HG03280 (cell line): ENCODE results near the gene SRSF6.
"Not testable (repeated sequence)": the region's sequence is repeated elsewhere in the genome, so short reads cannot be mapped to it uniquely, and the experiment has no call there.

ENCODE experiments used
- ATAC-seq: cut with Tn5 transposase; IDR thresholded peaks from one replicate; pipeline ENCODE4 v1.9.1; 2021; ENCODE audit warnings: mild to moderate bottlenecking, moderate library complexity; ENCODE audit not compliant: unreplicated experiment

The SRSF6 gene

DNA sequence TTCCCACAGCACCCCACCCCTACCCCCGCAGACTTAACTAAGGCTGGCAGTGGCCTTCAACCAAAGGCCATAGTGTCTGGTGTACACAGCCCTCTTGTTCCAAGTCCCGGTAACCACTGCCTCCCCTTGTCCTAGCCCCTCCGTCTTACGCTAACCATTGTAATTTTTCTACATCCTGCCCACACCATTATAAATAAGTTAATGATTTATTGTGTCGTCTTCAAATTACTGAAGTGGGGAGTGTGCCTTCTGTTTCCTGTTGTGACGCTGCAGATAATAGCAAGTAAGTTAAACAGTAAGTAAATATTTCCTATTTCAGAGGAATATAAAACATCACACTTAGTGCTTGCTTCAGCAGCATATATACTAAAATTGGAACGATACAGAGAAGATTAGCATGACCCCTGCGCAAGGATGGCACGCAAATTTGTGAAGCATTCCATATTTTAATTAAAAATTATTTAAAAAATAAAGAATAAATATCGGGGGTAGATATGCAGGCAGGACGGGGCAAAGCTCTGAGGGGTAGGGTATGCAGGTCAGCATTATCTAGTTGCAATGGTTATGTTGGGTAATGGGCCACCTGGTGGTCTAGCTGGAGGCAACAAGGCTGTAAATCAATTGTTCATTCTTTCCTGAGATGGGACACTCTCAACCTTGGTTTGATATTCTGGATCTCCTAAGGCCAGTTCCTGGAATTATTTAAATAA, 15.1 kb downstream of the SRSF6 start:
- ATAC-seq = no peak

DNA sequence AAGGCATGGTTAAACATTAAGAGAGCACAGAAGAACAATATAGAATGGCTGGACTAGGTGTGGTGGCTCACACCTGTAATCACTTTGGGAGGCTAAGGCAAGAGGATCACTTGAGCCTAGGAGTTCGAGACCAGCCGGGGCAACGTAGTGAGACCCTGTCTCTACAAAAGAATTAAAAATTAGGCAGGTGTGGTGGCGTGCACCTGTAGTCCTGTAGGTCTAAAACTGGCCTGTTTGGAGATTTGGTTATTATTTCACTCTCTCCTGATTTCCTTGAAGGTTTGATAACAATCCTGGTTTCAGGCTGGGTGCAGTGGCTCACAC, 15.6 kb downstream of the SRSF6 start:
- no peak for ATAC-seq

DNA sequence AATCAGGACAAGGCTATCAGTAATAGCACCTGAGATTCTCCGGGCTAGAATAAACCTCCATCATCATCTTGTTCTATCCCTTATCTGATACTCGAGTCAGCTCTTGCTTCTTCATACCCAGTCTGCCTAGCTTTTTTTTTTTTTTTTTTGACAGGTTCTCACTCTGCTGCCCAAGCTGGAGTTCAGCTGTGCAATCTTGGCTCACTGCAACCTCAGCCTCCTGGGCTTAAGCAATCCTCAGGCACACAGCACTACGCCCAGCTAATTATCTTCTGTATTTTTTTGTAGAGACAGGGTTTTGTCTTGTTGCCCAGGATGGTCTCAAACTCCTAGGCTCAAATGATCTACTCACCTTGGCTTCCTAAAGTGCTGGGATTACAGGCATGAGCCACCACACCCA, 19.5 kb downstream of the SRSF6 start:
- ATAC-seq = no peak

DNA sequence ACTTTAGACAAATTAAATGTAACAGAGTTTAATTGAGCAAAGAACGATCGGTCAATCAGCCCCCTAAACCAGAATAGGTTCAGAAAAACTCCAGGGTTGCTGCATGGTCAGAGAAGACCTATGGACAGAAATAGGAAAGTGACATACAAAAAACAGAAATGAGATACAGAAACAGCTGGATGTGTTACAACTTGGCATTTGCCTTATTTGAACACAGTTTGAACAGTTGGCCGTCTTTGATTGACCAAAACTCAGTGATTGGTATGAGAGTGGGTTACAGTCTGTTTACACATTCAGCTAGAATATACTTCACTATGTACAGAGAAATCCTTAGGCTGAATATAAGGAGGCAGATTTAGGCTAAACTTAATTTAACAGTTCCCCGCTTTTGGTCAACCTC, 19.9 kb downstream of the SRSF6 start:
- no peak for ATAC-seq

DNA sequence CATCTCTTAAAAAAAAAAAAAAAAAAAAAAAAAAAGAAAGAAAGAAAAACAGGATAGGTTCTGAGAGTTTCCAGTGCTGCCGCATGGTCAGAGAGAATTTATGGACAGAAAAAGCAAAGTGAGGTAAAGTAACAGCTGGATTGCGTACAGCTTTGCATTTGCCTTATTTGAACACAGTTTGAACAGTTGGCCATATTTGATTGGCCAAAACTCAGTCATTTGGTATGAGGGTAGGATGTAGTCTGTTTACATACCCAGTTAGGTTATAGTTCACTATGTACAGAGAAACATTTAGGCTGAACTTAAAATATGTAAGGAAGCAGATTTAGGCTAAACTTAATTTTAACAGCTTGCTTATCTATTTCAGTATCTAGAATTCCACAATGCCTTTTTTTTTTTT, 32.3 kb downstream of the SRSF6 start:
- no peak for ATAC-seq

DNA sequence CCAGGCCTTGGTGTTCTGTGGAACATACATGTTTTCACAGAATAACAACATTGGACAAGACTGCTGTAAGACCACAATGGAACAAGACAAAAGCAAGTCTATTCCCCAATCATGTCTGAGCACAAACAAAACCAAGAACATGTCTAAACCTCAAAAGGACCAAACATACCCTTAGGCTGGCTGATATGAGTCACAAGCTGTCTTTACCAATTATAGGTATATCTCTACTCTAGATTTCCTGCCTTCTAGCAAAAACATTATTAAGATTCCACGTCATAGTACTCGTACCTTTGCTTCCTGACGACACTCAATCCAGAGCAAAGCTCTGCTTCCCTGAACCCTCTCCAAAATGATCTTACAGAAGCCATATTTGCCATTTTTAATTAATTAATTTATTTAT, 34.4 kb downstream of the SRSF6 start:
- ATAC-seq = peak; percentile 76

DNA sequence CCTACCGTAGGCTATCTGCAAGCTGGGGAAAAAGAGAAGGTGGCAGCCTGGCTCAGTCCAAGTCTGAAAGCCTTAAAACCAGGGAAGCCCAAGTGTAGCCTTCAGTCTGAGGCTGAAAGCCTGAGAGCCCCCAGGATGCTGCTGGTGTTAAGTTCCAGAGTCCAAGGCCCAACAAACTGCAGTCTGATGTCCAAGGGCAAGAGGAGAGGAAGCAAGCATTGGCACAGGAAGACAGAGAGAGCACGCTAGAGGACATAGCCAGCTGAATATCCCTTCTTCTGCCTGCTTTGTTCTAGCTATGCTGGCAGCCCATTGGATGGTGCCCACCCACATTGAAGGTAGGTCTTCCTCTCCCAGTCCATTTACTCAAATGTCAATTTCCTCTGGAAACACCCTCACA, 37.7 kb downstream of the SRSF6 start:
- no peak for ATAC-seq

DNA sequence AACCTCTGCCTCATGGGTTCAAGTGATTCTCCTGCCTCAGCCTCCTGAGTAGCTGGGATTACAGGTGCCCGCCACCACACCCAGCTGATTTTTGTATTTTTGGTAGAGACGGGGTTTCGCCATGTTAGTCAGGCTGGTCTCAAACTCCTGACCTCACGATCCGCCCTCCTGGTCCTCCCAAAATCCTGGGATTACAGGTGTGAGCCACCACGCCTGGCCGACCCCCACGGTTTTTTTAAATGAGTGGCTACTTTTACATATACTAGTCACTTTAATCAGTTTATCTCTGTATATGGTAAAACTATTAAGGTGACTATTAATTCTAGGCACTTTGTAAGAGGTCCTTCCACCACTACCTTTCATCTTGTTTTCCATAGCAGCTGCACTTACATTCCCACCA, 44.3 kb downstream of the SRSF6 start:
- not testable (repeated sequence) for ATAC-seq

DNA sequence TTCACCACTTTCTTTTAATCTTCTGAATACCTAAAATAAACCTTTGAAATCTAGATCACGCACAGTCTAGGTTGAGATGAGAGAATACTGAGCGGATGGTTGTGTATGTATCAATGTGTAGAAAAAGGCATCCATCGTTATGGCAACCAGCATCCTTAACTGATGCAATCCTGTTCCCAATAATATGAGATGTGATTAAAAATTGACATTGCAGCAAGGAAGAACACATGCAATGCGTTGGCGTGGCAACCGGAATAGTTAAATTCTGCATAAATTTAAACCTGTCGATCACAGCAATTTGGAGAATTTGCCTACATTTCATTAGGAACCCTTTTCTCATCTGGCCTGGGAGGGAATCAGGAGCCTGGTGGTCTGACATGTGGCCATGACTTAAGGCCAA, 48.5 kb downstream of the SRSF6 start:
- no peak for ATAC-seq

DNA sequence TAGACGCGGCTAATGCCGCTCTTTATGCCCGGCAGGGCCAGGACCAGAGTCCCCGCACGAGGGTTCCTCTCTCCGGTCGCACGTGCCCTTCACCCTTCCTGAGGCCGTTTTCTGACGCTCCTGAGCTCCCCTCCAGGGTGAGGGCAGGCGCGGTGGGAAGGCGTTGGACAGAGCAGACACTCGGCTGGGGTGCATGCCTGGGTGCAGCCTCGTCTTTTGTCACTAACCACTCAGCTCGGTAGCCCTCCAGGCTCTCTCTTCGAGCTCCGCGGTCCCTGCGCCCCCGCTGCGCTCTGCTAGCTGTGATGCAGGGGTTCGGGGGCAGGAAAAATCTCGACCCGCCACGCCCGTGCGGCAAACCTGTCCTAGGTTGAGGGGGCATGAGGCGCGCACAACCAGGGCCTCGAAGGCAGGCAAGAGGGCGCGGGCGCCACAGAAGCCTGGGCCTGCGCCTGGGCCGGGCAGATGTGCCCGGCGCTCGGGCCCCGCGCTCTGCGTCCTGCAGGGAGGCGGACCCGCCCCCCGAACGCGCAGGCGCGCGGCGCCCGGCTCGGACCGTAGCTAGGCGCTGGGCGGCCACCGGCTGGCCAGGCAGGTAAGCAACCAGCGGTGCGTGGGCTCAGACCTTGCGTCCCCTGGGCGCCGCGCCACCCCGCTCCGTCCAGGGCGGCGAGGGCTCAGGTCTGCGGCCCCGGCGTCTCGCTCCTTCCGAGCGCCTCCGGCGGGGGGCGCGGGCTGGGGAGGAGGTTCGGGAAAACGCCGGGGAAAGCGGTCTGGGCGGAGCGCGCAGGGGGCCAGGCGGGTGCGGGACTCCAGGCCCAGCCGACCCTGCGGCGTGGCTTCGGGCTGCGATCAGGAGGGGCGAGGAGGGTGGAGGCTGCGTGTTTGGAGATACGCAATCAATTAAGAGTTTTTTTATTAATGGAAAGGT, 49.7 kb downstream of the SRSF6 start, which contains the start of gene L3MBTL1:
L3MBTL1 (plus strand) TSS at position 548 of the 931 bp plus-strand sequence. CDS start 5,807 bp downstream, outside the sequence.
- ATAC-seq = no peak

DNA sequence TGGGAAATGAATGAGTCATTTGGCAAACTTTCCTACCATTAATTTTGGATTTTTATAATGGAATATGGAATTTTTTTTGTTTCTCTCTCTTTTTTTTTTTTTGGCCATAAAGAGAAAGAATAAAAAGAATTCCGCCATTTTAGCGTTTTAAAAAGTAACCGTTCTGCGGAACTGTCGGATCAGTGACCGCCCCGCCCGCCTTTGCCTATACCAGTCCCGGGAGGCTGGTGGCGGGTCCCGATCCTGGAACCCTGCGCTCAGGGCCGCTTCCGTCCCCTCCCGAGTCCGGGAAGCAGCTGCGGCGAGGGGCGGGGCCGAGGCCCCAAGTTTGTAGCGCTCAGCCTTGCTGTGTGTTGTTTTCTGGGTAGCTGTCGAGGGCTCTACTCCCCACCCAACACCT, 50.4 kb downstream of the SRSF6 start:
- no peak for ATAC-seq

DNA sequence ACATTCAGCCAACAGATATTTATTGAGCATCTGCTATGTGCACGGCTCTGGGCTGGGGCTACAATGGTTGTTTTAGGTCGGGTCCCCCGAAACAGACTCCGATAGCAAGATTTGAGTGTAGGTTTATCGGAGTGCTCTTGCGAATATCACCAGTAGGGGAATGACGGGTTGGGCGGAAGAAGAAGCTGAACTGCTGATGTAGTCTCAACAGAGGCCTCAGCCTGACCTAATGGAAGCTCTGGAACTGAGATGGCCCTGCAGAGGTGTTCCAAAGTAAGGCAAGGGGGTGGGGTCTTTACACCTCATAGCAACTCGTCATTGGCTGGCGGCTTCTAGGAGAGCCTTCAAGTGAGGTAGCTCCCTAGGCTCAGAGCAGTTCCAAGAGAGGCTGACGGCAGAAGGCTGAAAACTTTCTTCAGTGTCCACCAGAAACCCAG, 50.9 kb downstream of the SRSF6 start:
- ATAC-seq = no peak

DNA sequence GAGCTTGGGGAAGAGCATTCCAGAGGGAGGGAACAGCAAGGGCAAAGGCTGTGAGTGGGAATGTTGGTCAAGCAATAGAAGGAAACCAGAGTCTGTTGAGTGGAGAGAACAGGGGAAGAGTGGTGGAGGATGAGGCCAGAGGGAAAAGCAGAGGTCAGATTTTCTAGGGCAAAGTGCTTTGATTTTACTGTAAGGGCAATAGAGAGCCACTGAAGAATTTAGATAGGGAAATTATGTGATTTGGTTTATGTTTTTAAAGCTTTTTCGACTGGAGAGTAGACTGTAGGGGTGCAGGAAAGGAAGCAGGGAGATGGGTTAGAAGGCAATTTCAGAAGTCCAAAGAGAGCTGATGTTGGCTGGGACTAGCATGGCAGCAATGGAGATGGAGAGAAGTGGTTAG, 54.2 kb downstream of the SRSF6 start:
- ATAC-seq = no peak

DNA sequence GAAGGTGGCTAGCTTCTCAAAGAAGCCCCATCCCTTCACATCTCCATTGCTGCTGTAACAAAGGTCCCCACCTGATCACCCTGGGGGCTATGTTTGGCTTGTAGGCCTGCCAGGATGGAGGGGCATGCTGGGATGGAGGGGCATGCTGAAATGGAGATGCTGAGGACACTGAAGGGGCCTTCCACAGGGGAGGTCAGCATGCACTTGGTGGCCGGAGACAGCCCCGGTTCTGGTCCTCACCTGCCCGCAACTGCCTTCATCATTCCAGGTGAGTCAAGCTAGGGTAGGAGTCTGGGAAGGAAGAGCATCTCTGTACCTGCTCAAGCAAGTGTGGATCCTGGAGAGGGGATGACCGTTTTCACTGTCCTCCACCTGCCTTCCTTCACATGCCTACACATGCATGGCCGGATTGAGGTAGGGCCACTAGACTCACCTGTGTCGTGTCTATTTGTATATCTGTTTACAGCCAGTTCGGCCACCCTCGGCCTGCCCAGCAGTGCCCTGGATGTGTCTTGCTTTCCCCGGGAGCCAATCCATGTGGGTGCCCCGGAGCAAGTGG, 55.8 kb downstream of the SRSF6 start:
- no peak for ATAC-seq
